ENCODE data around the gene ANKRD23. TPM values are rescaled to one million over a fixed set of nuclear protein-coding genes. Genes with fewer than 3 reads are reported as not detected.

The ANKRD23 gene
- 1.4 to 2.9 TPM (median 2.2 TPM) in 5 replicates for total RNA-seq (2022; extraction: Qiagen RNA extraction; ENCODE audit: low read depth)

DNA sequence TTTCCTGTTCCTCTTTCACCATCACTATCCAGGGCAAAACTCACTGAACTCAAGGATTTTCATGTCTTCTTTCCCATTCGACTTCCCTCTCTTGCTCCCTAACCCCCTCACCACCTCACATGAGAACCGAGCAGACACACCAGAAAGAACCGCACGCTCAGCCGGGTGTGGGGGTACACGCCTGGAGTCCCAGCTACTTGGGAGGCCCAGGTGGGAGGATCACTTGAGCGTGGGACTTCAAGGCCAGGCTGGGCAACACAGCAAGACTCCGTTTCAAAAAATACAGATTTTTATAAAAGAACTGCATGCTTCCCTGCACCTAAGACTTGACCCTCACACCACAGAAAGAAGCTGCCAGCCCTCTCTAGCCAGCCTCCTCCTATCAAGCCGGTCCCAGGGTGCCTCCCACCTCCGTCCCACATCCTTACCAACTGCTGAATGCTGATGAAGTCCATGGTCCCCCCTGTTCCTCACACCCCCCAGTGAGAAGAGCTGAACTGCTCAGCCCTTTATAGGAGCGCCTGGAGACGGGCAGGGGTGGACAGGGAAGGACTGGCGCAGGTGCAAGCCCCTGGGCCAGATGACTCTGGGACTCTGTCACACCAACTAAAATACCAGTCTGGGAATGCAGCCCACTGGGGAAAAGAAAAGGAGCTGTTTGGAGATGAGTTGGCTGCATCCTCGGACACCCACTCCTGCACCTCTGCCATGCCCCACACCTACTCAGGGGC is at the start of gene ANKRD23:
TSS of gene ANKRD23 (minus strand) at position 484 of the 731 bp plus-strand sequence. CDS start at position 455, 29 bp downstream.

DNA sequence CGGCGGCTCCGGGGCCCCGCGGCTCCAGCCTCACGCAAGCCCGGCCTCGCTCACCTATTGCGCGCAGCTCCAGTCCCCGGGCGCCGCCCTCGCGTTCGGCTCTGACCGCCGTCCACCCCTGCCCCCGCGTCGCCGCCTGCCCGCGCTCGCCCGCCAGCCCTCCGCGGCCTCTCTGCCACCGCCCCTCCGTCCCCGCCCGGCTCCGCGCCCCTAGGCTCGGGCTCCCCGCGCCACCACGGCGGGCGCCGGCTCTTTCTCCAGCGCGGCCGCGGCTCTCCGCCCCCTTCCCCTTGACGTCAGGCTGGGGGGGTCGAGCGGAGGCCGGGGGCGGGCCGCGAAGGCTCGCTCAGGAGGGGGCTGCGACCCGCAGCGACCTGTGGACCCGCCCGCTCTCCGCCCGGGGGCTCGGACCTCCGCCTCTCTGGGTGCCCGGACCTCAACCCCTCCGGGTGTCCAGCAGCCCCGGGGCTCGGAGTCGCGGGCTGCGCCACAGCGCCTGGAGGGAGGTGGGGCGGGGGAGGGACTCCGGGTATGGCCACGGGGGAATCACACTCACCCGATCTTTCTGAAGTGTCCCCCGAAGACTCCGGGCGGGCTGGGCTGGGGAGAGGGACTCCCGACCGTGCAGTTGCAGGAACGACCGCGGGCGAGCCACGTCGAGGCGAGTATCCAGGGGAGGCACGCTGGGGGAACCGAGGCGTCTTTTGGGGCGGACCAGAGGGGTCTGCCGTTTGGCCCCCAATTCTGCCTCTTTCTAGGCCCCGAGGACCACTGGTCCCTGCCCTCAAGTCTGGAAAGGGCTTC is 26.2 kb upstream of the ANKRD23 start, which contains the start of gene SEMA4C:
TSS of gene SEMA4C (minus strand) at position 259 of the 804 bp plus-strand sequence. CDS start 2,194 bp downstream, outside the sequence.

DNA sequence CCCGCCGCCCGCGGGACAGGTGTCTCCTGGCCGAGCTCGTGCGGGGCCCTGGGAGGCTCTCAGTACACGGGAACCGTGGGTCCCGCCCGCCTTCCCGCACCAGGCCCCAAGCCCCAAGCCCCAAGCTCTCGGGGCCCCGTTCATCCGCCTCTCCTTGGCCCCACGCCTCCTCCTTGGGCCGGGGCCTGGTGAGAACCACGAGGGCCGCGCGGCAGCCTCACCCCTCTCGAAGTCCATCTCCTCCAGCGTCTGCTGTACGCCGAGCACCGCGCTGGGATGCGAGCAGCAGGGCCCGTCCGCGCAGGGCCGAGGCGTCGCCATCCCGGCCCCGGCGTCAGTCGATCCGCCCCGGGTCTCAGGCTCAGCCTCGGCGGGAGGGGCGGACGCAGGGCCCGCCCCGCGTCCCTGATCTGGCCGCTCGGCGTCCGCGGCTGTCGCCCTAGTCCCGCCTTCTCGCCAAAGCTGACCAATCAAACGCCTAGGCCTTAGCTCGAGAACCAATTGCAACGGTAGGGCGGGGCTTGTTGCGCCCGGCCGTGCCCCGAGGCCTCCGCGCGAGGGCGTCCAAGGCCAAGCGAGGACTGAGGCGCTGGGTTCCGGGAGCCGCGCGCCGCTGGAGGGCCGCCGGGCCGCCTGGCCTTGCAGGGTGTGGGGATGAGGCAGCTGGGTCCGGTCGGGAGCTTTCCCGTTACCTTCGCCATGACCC is 14.0 kb upstream of the ANKRD23 start, which contains the start of gene ANKRD39:
TSS of gene ANKRD39 (minus strand) at position 350 of the 706 bp plus-strand sequence. CDS start at position 321, 29 bp downstream.

DNA sequence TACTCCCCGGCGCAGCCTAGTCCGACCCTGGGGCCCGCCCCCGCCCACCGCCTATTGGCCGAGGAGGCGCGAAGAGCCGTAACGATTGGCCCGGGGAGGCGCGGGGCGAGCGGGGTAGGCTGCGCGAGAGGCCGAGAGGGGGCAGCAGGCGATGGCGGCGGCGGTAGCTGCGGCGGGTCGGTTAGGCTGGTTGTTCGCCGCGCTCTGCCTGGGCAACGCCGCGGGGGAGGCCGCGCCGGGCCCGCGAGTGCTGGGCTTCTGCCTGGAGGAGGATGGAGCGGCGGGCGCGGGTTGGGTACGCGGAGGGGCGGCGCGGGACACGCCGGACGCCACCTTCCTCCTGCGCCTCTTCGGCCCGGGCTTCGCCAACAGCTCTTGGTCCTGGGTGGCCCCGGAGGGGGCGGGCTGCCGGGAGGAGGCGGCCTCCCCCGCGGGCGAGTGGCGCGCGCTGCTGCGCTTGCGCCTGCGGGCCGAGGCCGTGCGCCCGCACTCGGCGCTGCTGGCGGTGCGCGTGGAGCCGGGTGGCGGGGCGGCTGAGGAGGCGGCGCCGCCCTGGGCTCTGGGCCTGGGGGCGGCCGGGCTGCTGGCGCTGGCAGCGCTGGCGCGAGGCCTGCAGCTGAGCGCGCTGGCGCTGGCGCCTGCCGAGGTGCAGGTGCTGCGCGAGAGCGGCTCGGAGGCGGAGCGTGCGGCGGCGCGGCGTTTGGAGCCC is 27.5 kb downstream of the ANKRD23 start, which contains the start of gene CNNM3:
TSS of gene CNNM3 (plus strand) at position 142 of the 709 bp plus-strand sequence. CDS start at position 152, 10 bp downstream.

Other genes with a start within 250 kb of the ANKRD23 start
- 19.6 to 26.2 TPM (median 23.4 TPM) in 5 replicates for gene KANSL3, start 205.7 kb downstream of the ANKRD23 start, total RNA-seq (2022; extraction: Qiagen RNA extraction; ENCODE audit: low read depth)
- gene FER1L5, start 201.3 kb downstream of the ANKRD23 start, total RNA-seq (2022; extraction: Qiagen RNA extraction; ENCODE audit: low read depth): not detected in 5 replicates
- gene LMAN2L, start 104.0 kb downstream of the ANKRD23 start, total RNA-seq (2022; extraction: Qiagen RNA extraction; ENCODE audit: low read depth): 18.9 to 21.6 TPM (median 21.5 TPM) in 5 replicates
- 9.6 to 12.6 TPM (median 11.6 TPM) in 5 replicates for gene CNNM4, start 83.1 kb downstream of the ANKRD23 start, total RNA-seq (2022; extraction: Qiagen RNA extraction; ENCODE audit: low read depth)
- gene CNNM3, start 27.8 kb downstream of the ANKRD23 start, total RNA-seq (2022; extraction: Qiagen RNA extraction; ENCODE audit: low read depth): 8.4 to 12.9 TPM (median 10.9 TPM) in 5 replicates
- gene ANKRD39, start 14.0 kb upstream of the ANKRD23 start, total RNA-seq (2022; extraction: Qiagen RNA extraction; ENCODE audit: low read depth): 20.1 to 21.5 TPM (median 21.0 TPM) in 5 replicates
- 14.0 to 22.4 TPM (median 20.1 TPM) in 5 replicates for gene SEMA4C, start 26.1 kb upstream of the ANKRD23 start, total RNA-seq (2022; extraction: Qiagen RNA extraction; ENCODE audit: low read depth)
- gene FAM178B, start 142.6 kb upstream of the ANKRD23 start, total RNA-seq (2022; extraction: Qiagen RNA extraction; ENCODE audit: low read depth): not detected in 5 replicates